ENCODE results near the gene SCARB2. TPM values are rescaled to one million over a fixed set of nuclear protein-coding genes. Genes with fewer than 3 reads are reported as not detected.
A peak's percentile ranks its signal among the peaks of the same experiment; 100 is the strongest.

SCARB2 gene
- total RNA-seq, 4 donors from 2014 or later, result 87.6 to 107 (median 95.8) TPM

DNA sequence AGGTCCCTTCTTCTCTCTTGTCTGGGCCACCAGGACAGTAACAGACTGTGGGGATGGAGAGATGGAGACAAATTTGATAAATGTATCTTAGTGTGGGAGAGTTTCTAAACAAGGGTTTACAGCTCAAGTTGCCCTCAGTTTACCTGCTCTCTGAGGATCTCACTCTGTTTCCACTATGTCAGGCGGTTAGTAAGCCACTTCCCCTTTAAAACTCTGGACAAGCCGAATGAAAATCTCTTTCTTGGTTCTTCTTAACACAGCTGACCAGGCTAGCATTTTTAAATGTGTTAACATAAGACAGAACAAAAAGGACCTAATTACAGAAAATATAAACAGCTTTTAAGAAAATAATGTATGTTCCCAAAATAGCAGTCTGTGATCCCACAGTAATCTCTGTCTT is 2.9 kb upstream of the SCARB2 start:
- no peak for DNase-seq (ENCODE audit: low spot score in 2 of 2)
- peaks cover 58% of the 10 kb centered on the region for H3K4me1 ChIP-seq
- no peak for TF ChIP-seq EP300 (IDR thresholded peaks at IDR 0.05)
- no peak for TF ChIP-seq POLR2AphosphoS5 (IDR thresholded peaks at IDR 0.05)
- no peak for TF ChIP-seq POLR2A (IDR thresholded peaks at IDR 0.05)
- TF ChIP-seq, protein P1, sequence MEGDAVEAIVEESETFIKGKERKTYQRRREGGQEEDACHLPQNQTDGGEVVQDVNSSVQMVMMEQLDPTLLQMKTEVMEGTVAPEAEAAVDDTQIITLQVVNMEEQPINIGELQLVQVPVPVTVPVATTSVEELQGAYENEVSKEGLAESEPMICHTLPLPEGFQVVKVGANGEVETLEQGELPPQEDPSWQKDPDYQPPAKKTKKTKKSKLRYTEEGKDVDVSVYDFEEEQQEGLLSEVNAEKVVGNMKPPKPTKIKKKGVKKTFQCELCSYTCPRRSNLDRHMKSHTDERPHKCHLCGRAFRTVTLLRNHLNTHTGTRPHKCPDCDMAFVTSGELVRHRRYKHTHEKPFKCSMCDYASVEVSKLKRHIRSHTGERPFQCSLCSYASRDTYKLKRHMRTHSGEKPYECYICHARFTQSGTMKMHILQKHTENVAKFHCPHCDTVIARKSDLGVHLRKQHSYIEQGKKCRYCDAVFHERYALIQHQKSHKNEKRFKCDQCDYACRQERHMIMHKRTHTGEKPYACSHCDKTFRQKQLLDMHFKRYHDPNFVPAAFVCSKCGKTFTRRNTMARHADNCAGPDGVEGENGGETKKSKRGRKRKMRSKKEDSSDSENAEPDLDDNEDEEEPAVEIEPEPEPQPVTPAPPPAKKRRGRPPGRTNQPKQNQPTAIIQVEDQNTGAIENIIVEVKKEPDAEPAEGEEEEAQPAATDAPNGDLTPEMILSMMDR (IDR thresholded peaks at IDR 0.05), result no peak
- no peaks in the 10 kb centered on the region for H3K27me3 ChIP-seq
- no peaks in the 10 kb centered on the region for H3K36me3 ChIP-seq
- no peak overlapping the region for H3K4me3 ChIP-seq
- no peak overlapping the region for H3K27ac ChIP-seq
- H3K9me3 ChIP-seq, result no peaks in the 10 kb centered on the region
- 85% methylated on average over 2 of the region's 2 CpGs for WGBS

DNA sequence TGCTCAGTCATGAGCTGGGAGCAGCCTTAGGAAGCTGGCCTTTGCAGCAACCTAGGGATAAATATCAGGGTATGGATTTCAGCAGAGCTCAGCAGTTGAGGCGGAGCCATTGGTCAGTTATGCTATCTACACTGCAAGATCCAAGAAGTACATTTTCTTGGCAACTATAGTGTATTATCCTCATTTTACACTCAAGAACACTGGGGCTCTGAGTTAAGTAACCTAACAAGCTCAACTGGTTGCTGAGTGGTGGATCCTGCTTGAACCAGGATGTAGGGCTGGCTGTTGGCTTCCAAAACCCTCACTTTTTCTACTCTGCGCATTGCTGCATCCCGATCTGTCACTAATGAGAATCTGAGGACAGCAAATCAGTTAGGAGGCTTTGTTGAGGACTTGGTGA is 1.5 kb upstream of the SCARB2 start:
- Histone ChIP-seq H3K36me3 (no peaks in the 10 kb centered on the region), H3K27me3 (no peaks in the 10 kb centered on the region), H3K9me3 (no peaks in the 10 kb centered on the region), H3K4me3 (no peak overlapping the region), H3K4me1 (peaks cover 72% of the 10 kb centered on the region), H3K27ac (peak overlapping the region; percentile 98)
- no peak for DNase-seq (ENCODE audit: low spot score in 2 of 2)
- peak in 1 of 3 donors; percentile 12 for TF ChIP-seq POLR2AphosphoS5 (IDR thresholded peaks at IDR 0.05)
- TF ChIP-seq, protein P1 (IDR thresholded peaks at IDR 0.05), result no peak
- WGBS, result 53% methylated on average over 3 of the region's 3 CpGs

DNA sequence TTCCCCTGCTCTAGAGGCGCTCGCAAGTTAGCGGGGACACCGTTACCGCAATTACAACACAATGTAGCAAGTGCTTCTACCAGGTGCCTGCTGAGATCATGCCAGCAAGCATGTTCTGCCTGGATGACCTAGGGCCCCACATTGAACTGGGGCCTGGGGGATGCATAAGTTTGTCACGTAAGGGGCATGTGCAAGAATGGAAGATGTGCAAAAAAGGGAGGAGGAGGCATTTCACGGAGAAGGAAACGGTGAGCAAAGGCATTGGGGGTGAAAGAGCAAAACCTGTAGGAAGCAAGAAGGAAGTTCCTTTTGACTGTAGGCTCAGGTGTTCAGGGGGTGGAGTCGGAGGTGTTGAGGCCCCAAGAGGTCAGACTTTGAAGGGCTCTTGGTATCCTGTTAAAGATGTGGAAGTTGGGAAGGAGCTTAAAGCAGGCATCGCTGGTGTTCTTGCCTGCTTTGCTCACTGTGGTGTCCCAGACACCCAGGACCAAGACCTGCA is 602 bp upstream of the SCARB2 start:
- H3K9me3 ChIP-seq, result no peaks in the 10 kb centered on the region
- H3K4me1 ChIP-seq, result peaks cover 74% of the 10 kb centered on the region
- no peaks in the 10 kb centered on the region for H3K36me3 ChIP-seq
- 13% methylated on average over 10 of the region's 10 CpGs for WGBS
- TF ChIP-seq EP300 (IDR thresholded peaks at IDR 0.05) (no peak), POLR2AphosphoS5 (IDR thresholded peaks at IDR 0.05) (no peak), POLR2A (IDR thresholded peaks at IDR 0.05) (no peak)
- TF ChIP-seq, protein P1 (IDR thresholded peaks at IDR 0.05), result no peak
- peak overlapping the region; percentile 81 for H3K4me3 ChIP-seq
- peak overlapping the region; percentile 98 for H3K27ac ChIP-seq
- H3K27me3 ChIP-seq, result no peaks in the 10 kb centered on the region
- DNase-seq (ENCODE audit: low spot score in 2 of 2), result no peak

DNA sequence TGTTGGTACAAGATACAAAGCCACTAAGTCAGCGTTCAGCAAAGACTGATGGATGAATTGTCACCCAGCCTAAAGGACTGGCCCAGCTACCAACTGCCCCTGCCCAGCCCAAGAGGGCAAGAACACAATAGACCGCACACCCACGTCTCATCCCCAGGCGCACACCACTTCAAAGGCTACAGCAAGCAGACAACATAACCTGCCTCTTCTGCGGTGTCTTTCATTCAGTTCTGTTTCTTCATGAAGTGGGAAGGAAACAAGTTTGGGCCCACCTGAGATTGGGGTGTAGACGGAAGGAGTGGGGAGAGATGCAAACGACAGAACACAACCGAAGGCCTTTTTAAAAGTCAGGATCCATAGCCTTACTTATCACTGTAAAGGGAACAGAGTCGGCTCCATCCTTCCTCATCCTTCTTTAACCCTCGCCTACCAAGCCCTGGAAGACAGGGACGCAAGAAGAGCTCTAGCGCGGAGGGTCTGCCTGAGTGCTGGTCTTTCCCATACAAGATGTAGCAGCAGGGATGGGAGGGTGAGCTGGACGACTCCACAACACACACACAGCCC is 691 bp downstream of the SCARB2 start:
- peak overlapping the region; percentile 81 for H3K4me3 ChIP-seq
- WGBS, result 2% methylated on average over 13 of the region's 14 CpGs
- H3K9me3 ChIP-seq, result no peaks in the 10 kb centered on the region
- peaks cover 79% of the 10 kb centered on the region for H3K4me1 ChIP-seq
- DNase-seq (ENCODE audit: low spot score in 2 of 2), result no peak
- no peaks in the 10 kb centered on the region for H3K36me3 ChIP-seq
- no peak for TF ChIP-seq POLR2A (IDR thresholded peaks at IDR 0.05)
- H3K27ac ChIP-seq, result peak overlapping the region; percentile 98
- no peaks in the 10 kb centered on the region for H3K27me3 ChIP-seq

DNA sequence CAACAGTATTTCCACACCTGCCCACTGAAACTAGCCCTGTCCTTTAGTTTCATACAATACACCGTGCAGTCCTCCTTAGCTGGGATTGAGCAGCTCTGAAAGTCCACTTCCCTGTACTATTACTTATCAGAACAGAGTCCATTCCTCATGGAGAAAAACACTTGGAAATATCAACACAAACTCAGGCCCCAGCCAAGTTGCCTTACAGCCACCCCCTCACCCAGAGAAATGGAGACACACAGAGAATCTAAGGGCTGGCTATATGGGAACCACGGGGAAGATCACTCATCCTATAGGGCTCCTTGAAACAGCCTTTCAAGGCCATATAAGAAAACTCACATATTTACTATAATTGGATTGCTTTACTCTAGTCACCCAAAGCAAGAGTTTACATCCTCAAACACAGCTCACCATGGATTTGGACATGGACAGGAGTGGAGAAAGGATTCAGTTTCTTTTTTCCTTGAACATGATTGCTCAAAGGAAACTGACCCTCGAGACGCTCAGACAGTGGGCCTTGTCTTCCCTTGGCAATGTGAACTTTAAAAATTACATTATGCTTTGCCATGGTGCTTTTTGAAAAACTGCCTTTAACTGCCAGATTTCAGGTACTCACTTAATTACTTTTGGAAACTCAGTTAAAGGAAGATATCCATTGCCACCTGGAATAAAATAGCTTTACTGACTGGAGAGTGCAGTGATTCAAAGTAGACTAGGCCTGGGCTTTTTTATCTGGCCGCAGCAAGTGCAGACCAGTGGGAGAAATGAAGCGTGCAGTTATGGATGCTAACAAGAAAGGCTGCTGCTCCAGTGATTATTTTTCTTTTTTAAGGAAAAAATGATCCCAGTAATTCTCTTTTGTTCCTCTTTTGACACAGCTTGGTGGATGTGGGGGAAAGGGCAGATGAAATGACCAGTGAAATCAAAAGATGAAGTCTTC is 1.6 kb downstream of the SCARB2 start:
- 47% methylated on average over 6 of the region's 6 CpGs for WGBS
- peak overlapping the region; percentile 98 for H3K27ac ChIP-seq
- no peak for TF ChIP-seq POLR2AphosphoS5 (IDR thresholded peaks at IDR 0.05)
- H3K27me3 ChIP-seq, result no peaks in the 10 kb centered on the region
- no peaks in the 10 kb centered on the region for H3K9me3 ChIP-seq
- no peaks in the 10 kb centered on the region for H3K36me3 ChIP-seq
- peak overlapping the region; percentile 81 for H3K4me3 ChIP-seq
- DNase-seq (ENCODE audit: low spot score in 2 of 2), result no peak
- H3K4me1 ChIP-seq, result peaks cover 84% of the 10 kb centered on the region

DNA sequence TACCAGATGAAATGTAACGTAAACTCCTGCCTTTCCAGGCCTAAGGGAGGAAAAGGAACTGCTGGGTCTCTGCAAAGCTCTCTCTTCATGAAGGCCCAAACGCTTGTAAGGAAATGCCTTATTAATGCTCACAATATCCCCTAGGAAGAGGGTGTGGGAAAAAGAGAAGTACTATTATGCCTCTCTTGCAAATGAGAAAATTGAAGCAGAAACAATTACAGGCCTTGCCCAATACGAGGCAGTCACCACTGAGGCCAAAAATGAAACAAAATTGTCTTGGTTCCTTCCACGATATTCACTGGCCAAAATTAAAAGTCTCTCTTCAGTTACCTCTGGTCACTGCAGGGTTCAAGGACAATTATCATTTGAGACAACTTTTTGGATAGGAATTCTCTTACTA is 3.2 kb downstream of the SCARB2 start:
- TF ChIP-seq, protein P1 (IDR thresholded peaks at IDR 0.05), result no peak
- no peak for TF ChIP-seq POLR2AphosphoS5 (IDR thresholded peaks at IDR 0.05)
- TF ChIP-seq EP300 (IDR thresholded peaks at IDR 0.05), result no peak
- no peak for TF ChIP-seq POLR2A (IDR thresholded peaks at IDR 0.05)
- Histone ChIP-seq H3K27ac (peak overlapping the region; percentile 42), H3K9me3 (no peaks in the 10 kb centered on the region), H3K4me1 (peaks cover 89% of the 10 kb centered on the region), H3K4me3 (peak overlapping the region; percentile 81), H3K27me3 (no peaks in the 10 kb centered on the region), H3K36me3 (no peaks in the 10 kb centered on the region)
- no peak for DNase-seq (ENCODE audit: low spot score in 2 of 2)
- 25% methylated on average over 4 of the region's 4 CpGs for WGBS

All from suprapubic skin (tissue), 4 donors.